Measurements from ENCODE around the gene PLD1.

DNA sequence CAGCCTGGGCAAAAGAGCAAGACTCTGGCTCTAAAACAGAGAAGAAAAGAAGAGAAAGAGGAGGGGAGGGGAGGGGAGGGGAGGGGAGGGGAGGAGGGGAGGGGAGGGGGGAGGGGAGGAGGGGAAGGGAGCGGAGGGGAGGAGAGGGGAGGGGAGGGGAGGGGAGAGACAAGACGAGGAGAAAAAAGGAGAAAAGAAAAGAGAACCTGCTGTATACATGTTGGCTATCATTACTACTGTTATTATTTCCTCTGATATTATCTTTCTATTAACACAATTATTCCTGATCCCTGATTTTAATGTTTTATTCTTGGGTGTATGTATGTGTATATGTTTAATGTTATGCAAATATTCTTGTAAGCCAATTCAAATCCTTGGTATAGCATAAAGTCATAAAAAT, 46.9 kb downstream of the PLD1 start:
- no peak for TF ChIP-seq GATA2 (IDR thresholded peaks at IDR 0.05; ENCODE audit: low read depth, low read length)
- no peak for TF ChIP-seq GATA3 (IDR thresholded peaks at IDR 0.05; ENCODE audit: low read depth, low read length)
